Adrenal gland (tissue), 12 donors: ENCODE results near the gene TDRD7. TPM values are rescaled to one million over a fixed set of nuclear protein-coding genes. Genes with fewer than 3 reads are reported as not detected.

ENCODE experiments used
- DNase-seq, 7 donors: peaks; one replicate each; pipeline ENCODE4 v3.0.0-alpha.2; 2019 to 2020
- H3K27ac ChIP-seq, 5 donors: fragments of 200-600 bp; sonication (generic) in 4 of 5; 1 replicate in 3 of 5; 2 replicates in 2 of 5; pipeline versions ENCODE4 v1.5.1 to v1.8.0; 2016 to 2020; ENCODE audit warnings: mild to moderate bottlenecking in 1 of 5
- H3K27me3 ChIP-seq: fragments of 200-600 bp; 2 replicates; pipeline ENCODE4 v1.8.0; 2021
- H3K36me3 ChIP-seq, 2 donors: fragments of 200-600 bp; replicated peaks in 1 of 2; 1 replicate in 1 of 2; 2 replicates in 1 of 2; pipeline versions ENCODE4 v1.5.1 to v1.8.0; 2018 to 2022
- H3K4me1 ChIP-seq, 2 donors: fragments of 200-600 bp; replicated peaks in 1 of 2; 1 replicate in 1 of 2; 2 replicates in 1 of 2; pipeline versions ENCODE4 v1.5.1 to v1.8.0; 2018 to 2021
- H3K4me3 ChIP-seq, 4 donors: fragments of 200-600 bp; sonication (generic) in 3 of 4; one replicate each; pipeline ENCODE4 v1.5.1; 2016 to 2018
- H3K9me3 ChIP-seq, 3 donors: fragments of 200-600 bp; sonication (generic) in 1 of 3; replicated peaks in 1 of 3; 1 replicate in 2 of 3; 2 replicates in 1 of 3; pipeline versions ENCODE4 v1.5.1 to v1.8.0; 2016 to 2021
- CTCF ChIP-seq, 6 experiments: fragments of 450-650 bp in 4 of 6; fragments of 200-600 bp in 2 of 6; sonication (generic) in 1 of 6; IDR thresholded peaks; 1 replicate in 5 of 6; 2 replicates in 1 of 6; pipeline versions ENCODE4 v1.5.1 to v1.8.0; 2016 to 2021; ENCODE audit warnings: antibody characterized with exemption in 6 of 6, mild to moderate bottlenecking in 2 of 6, moderate library complexity in 1 of 6
- POLR2A ChIP-seq, 2 donors: fragments of 450-650 bp; IDR thresholded peaks; one replicate each; pipeline ENCODE4 v1.6.1; 2017; ENCODE audit warnings: antibody characterized with exemption in 2 of 2, mild to moderate bottlenecking in 2 of 2, moderate library complexity in 1 of 2
- WGBS, 4 donors: extraction: QIAGEN DNeasy Blood & Tissue Kit in 2 of 4; methylation state at CpG; one replicate each; pipeline versions ENCODE4 v1.1.5 to v1.1.7; 2013 to 2017; 5-methylcytosine and 5-hydroxymethylcytosine counted together
- intact Hi-C, 2 donors: fragments of 100-400 bp; cut with DNase I; formaldehyde crosslinking; loops; one replicate each; pipeline versions ENCODE4 v1.14.1 to v1.15.0; 2022 to 2023
- polyA plus RNA-seq, 3 donors: library from polyadenylated mRNA; stranded (reverse); fragments of 200-250 nt in 2 of 3; fragments of 350-450 nt in 1 of 3; fragmentation: Illumina TruSeq in 1 of 3; extraction: RNeasy Lipid Tissue Mini Kit (QIAGEN cat#74804) in 1 of 3; gene quantifications; one replicate each; pipeline ENCODE4 v1.2.3, GENCODE V29; 2013 to 2014
- total RNA-seq, 9 donors: library from RNA; depleted of rRNA in 4 of 9; stranded (reverse); fragments of >200 nt in 4 of 9; fragments of 120-200 nt in 1 of 9; fragmentation: NEBNext Ultra II Directional in 1 of 9; extraction: Animal tissue kit (Norgen Biotek cat#: 25700) in 1 of 9; gene quantifications; one replicate each; pipeline versions ENCODE4 v1.1.0 to v1.2.4, GENCODE V29; 2013 to 2023
- donor health status: healthy with polysubstance abuse.
- donor health status: Bipolar disorder and iron deficiency.
- donor health status: DM: yes; HTN: yes; CAD: no.
- donor health status: DM: no; HTN: no; CAD: no.
- donor health status: DM: no; HTN: no; CAD: no.
- donor health status: DM: yes; HTN: yes; CAD: no.

TDRD7 gene
- total and polyA plus RNA-seq, 12 donors = 5.2 to 13.3 (median 9.2) TPM

GRCh38 chr9:97529363-97530076 lies 117.6 kb downstream of the TDRD7 start:
- TF ChIP-seq POLR2A (IDR thresholded peaks at IDR 0.05) (no peak), CTCF (IDR thresholded peaks at IDR 0.05) (no peak)
- H3K9me3 ChIP-seq = no peaks in the 10 kb centered on the region
- H3K36me3 ChIP-seq = peaks cover 0 to 31% of the 10 kb centered on the region in 2 donors
- H3K27ac ChIP-seq = peak overlapping the region in 2 of 5 donors; percentile 61 to 81
- peaks cover 0 to 3% of the 10 kb centered on the region in 2 donors for H3K4me1 ChIP-seq
- H3K4me3 ChIP-seq = no peak overlapping the region
- peak in 1 of 7 donors; percentile 54 for DNase-seq
- no peaks in the 10 kb centered on the region for H3K27me3 ChIP-seq
- 61 to 71% (median 66%) methylated on average over 11 of the region's 11 CpGs for WGBS, 4 donors
- intact Hi-C loops = no loop called here

- Histone ChIP-seq H3K27ac (peak overlapping the region in 1 of 5 donors; percentile 57), H3K4me3 (no peak overlapping the region), H3K27me3 (no peaks in the 10 kb centered on the region), H3K4me1 (peaks cover 0 to 3% of the 10 kb centered on the region in 2 donors), H3K9me3 (no peaks in the 10 kb centered on the region), H3K36me3 (peaks cover 0 to 10% of the 10 kb centered on the region in 2 donors)
- peak in 1 of 7 donors; percentile 59 for DNase-seq
- WGBS, 4 donors = 69 to 72% (median 70%) methylated on average over 9 of the region's 9 CpGs
- TF ChIP-seq POLR2A (IDR thresholded peaks at IDR 0.05) = no peak
- TF ChIP-seq CTCF (IDR thresholded peaks at IDR 0.05) = no peak
- intact Hi-C loops = no loop called here
Observed at GRCh38 chr9:97531888-97532376, 120.0 kb downstream of the TDRD7 start.

- Histone ChIP-seq H3K27me3 (no peaks in the 10 kb centered on the region), H3K4me3 (no peak overlapping the region), H3K36me3 (no peaks in the 10 kb centered on the region), H3K4me1 (peaks cover 0 to 3% of the 10 kb centered on the region in 2 donors), H3K9me3 (no peaks in the 10 kb centered on the region), H3K27ac (no peak overlapping the region)
- intact Hi-C loops = no loop called here
- DNase-seq = peak in 1 of 7 donors; percentile 24
- TF ChIP-seq CTCF (IDR thresholded peaks at IDR 0.05) (no peak), POLR2A (IDR thresholded peaks at IDR 0.05) (no peak)
- WGBS, 4 donors = 82 to 94% (median 87%) methylated on average over 3 of the region's 3 CpGs
Observed at GRCh38 chr9:97534185-97534584, 122.3 kb downstream of the TDRD7 start.

DNA sequence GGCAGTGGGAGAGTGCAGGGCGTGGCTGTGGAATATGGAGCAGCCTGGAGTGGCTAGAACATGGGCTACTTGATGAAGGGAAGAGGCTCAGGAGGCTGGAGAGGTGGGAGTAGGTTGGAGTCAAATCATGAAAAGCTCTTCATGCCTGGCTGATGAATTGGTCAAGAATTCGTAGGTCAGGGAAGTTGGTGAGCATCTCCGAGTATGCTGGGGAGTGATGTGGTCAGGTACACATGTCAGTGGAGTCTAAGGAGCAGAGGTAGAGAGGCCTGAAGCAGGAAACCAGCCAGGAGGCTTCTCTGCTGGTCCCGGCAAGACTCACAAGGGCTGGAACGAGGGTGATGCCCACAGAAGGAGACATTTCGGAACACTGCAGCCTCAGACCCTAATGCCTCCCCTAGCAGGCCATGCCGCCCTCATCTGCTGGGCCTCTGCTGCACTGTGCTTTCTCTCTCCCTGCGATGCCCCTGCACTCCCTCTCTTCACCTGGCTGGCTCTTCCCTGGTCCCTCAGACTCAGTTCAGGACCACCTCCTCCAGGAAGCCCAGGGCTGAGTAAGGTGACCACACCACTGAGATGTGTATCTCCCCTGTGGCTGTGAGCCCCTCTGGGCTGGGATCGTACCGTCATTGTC lies 123.2 kb downstream of the TDRD7 start:
- 96 to 99% (median 97%) methylated on average over 10 of the region's 10 CpGs for WGBS, 4 donors
- H3K27ac ChIP-seq = peak overlapping the region in 2 of 5 donors; percentile 15
- no peaks in the 10 kb centered on the region for H3K36me3 ChIP-seq
- no peaks in the 10 kb centered on the region for H3K27me3 ChIP-seq
- no peaks in the 10 kb centered on the region for H3K9me3 ChIP-seq
- TF ChIP-seq CTCF (IDR thresholded peaks at IDR 0.05) (no peak), POLR2A (IDR thresholded peaks at IDR 0.05) (no peak)
- peaks cover 0 to 3% of the 10 kb centered on the region in 2 donors for H3K4me1 ChIP-seq
- intact Hi-C loops = no loop called here
- H3K4me3 ChIP-seq = no peak overlapping the region
- DNase-seq = peak in 1 of 7 donors; percentile 47
